ENCODE data around the gene SLC2A9. TPM values are rescaled to one million over a fixed set of nuclear protein-coding genes. Genes with fewer than 3 reads are reported as not detected.

Gene SLC2A9
- total RNA-seq, 2 donors from 2014 or later: 9.1 to 17.5 TPM

DNA sequence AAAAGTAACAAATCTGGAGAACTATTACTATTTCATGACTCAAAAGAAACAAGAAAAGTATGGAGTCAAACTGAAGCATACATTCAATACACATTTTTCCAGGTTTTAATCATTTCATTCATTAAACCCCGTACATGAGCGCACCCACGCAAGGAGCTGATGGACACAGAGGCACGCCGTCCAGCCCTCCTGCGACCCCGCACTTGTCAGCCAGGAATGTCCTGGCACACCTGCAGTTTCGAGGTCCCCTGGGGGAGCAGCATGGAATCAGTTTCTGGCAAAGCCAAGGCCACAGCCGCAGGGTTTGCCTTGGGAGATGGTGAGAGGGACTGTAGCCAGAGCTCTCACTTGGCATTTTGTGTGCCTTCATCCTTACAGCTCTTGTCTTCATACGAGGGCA is 12.8 kb upstream of the SLC2A9 start:
- TF ChIP-seq, protein P1, sequence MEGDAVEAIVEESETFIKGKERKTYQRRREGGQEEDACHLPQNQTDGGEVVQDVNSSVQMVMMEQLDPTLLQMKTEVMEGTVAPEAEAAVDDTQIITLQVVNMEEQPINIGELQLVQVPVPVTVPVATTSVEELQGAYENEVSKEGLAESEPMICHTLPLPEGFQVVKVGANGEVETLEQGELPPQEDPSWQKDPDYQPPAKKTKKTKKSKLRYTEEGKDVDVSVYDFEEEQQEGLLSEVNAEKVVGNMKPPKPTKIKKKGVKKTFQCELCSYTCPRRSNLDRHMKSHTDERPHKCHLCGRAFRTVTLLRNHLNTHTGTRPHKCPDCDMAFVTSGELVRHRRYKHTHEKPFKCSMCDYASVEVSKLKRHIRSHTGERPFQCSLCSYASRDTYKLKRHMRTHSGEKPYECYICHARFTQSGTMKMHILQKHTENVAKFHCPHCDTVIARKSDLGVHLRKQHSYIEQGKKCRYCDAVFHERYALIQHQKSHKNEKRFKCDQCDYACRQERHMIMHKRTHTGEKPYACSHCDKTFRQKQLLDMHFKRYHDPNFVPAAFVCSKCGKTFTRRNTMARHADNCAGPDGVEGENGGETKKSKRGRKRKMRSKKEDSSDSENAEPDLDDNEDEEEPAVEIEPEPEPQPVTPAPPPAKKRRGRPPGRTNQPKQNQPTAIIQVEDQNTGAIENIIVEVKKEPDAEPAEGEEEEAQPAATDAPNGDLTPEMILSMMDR (IDR thresholded peaks at IDR 0.05): no peak
- Histone ChIP-seq H3K4me3 (no peak overlapping the region), H3K4me1 (ENCODE audit: control insufficient read depth in 1 of 2, low read depth in 2 of 2) (peaks cover 16 to 37% of the 10 kb centered on the region in 2 donors), H3K27ac (no peak overlapping the region), H3K9me3 (no peaks in the 10 kb centered on the region), H3K36me3 (no peaks in the 10 kb centered on the region), H3K27me3 (replicated peaks; ENCODE audit: insufficient read depth) (no peaks in the 10 kb centered on the region)
- no peak for DNase-seq (ENCODE audit: low spot score)
- no peak for ATAC-seq (ENCODE audit: insufficient number of reproducible peaks, low FRiP score, low read depth)

DNA sequence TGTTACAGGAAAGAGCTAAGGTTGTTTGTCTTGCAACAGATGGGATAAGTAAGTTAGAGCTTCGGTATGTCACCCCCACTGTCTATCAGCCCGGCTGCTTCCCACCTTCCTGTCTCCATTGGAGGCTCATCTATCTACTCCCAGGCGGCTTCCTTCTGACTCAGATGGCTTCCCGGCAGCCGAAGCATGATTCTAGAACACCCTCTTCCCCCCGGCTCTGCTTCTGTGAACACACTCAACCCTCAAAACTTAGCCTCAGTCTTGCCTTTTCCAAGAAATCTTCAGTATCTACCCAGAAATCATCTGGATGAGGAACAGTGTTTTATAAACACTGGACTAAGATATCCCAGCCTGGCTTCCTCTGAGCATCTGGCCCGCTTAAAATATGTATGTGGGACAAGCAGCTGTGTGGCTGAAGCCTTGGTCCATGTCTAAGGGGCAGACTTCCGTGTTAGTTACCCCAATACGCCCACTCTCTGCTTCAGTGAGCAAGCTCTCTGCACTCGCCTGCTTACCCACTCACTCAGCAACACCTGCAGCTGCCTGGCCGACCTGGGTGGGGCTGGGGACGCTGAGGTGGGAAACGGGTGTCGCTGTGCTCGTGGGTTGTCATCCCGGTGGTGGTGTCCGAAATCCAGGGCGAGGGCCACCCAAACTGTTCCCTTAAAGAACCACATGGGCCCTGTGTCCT is 12.0 kb upstream of the SLC2A9 start:
- peaks cover 16 to 37% of the 10 kb centered on the region in 2 donors for H3K4me1 ChIP-seq (ENCODE audit: control insufficient read depth in 1 of 2, low read depth in 2 of 2)
- no peak overlapping the region for H3K4me3 ChIP-seq
- ATAC-seq (ENCODE audit: insufficient number of reproducible peaks, low FRiP score, low read depth) (no peak), DNase-seq (ENCODE audit: low spot score) (no peak)
- H3K27ac ChIP-seq: no peak overlapping the region
- H3K9me3 ChIP-seq: no peaks in the 10 kb centered on the region
- H3K27me3 ChIP-seq (replicated peaks; ENCODE audit: insufficient read depth): no peaks in the 10 kb centered on the region
- no peaks in the 10 kb centered on the region for H3K36me3 ChIP-seq
- TF ChIP-seq, protein P1 (IDR thresholded peaks at IDR 0.05): no peak

DNA sequence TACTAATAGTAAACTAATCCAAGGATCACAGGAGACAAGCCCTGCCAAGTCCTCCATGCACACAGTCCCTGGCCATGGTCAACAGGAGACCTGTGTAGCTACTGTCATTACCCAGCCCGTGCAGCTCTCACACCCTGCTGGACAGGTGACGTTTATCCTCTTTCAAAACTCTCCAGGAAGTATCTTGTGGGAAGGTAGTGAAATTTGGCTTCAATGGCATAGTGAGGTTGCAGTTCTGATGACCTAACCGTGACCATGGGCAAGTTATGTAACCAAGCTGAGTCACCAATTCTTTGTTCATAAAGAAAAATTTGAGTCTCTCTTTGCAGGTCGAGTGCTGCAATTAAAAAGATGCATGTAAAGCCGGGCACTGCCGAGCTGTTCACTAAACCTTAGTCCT is 11.3 kb upstream of the SLC2A9 start:
- H3K4me1 ChIP-seq (ENCODE audit: control insufficient read depth in 1 of 2, low read depth in 2 of 2): peaks cover 16 to 37% of the 10 kb centered on the region in 2 donors

DNA sequence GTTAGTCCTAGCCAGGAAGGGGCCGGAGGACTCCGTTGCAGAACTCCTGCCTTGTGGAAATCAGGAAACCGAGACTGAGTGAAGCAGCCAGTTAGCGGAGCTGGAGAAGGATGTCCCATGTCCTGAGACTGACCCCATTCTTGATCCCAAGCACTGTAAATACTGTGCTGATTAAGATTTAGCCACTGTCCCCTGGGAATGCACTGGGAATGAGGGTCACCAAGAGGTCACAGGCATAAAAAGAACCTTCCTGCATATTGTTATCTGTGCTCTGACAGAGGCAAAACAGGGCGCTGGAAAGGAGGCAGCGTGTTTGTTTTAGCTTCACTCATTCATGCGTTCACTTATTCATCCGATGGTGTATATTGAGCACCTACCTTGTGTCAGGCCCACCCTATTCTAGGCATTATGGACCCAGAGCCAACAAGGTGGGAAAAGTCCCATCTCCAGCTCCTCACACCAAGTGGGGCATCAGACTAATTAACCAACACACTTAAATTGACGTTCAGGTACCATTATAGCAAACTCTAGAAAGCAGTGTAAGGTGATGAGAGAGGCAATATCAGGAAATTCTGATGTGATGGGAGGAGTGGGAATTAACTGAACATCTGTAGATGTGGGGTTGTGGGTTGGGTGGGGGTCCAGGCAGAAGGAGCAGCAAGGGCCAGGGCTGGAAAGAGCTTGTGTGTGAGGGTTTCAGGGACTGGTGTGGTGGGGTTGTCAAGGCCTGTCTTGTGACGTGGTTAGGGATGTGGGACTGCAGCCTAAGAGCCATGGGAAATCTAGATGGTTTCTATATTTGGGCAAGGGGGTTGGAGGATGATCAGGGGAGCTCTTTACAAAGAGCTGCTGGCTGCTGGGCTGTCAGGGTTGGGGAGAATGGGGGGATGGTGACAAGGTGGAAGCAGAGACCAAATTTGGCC is 10.6 kb upstream of the SLC2A9 start:
- Histone ChIP-seq H3K27ac (no peak overlapping the region), H3K36me3 (no peaks in the 10 kb centered on the region), H3K4me1 (ENCODE audit: control insufficient read depth in 1 of 2, low read depth in 2 of 2) (peaks cover 16 to 37% of the 10 kb centered on the region in 2 donors), H3K4me3 (no peak overlapping the region), H3K9me3 (no peaks in the 10 kb centered on the region), H3K27me3 (replicated peaks; ENCODE audit: insufficient read depth) (no peaks in the 10 kb centered on the region)
- TF ChIP-seq, protein P1 (IDR thresholded peaks at IDR 0.05): no peak
- ATAC-seq (ENCODE audit: insufficient number of reproducible peaks, low FRiP score, low read depth) (no peak), DNase-seq (ENCODE audit: low spot score) (no peak)

More for the DNA sequence above, 11.3 kb upstream of the SLC2A9 start:
- no peaks in the 10 kb centered on the region for H3K36me3 ChIP-seq
- no peaks in the 10 kb centered on the region for H3K9me3 ChIP-seq
- H3K4me3 ChIP-seq: no peak overlapping the region
- peak; percentile 65 for ATAC-seq (ENCODE audit: insufficient number of reproducible peaks, low FRiP score, low read depth)
- TF ChIP-seq, protein P1 (IDR thresholded peaks at IDR 0.05): no peak
- H3K27me3 ChIP-seq (replicated peaks; ENCODE audit: insufficient read depth): no peaks in the 10 kb centered on the region
- H3K27ac ChIP-seq: no peak overlapping the region
- no peak for DNase-seq (ENCODE audit: low spot score)

DNA sequence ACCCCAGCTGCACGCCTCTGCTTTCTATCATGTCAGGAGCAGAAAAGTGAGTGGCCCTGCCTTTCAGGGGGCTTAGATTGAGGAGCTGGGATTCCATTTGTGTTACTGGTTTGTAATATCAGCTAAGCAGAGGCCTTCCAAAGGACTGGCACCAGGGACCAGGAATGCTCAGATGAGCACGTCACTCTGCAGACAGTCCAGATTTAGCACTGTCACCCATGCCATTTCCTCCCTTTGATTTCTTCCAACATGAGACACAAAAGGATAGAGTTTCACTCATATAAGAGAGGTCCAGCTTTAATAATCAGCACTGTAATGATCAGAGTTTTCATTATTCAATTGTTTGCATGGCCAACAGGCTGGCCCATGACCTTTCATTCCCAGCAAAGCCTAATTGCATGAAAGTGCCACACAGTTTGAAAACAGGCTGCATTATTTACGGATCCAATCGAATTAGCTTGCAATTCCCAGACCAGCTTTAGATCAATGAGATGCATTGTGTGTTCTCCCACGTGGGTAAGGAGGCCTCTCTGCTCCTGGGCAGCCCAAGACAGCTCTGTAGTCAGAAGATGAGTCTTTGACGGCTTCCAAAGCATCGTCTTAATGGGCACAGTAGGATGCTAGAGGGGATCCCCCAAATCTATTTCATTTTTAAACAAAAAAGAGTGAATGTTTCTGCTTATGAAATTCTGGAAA is 9.8 kb upstream of the SLC2A9 start:
- no peak overlapping the region for H3K4me3 ChIP-seq
- H3K9me3 ChIP-seq: no peaks in the 10 kb centered on the region
- H3K27ac ChIP-seq: no peak overlapping the region
- no peak for ATAC-seq (ENCODE audit: insufficient number of reproducible peaks, low FRiP score, low read depth)
- peaks cover 16 to 37% of the 10 kb centered on the region in 2 donors for H3K4me1 ChIP-seq (ENCODE audit: control insufficient read depth in 1 of 2, low read depth in 2 of 2)
- no peaks in the 10 kb centered on the region for H3K36me3 ChIP-seq
- no peak for DNase-seq (ENCODE audit: low spot score)
- TF ChIP-seq, protein P1 (IDR thresholded peaks at IDR 0.05): no peak
- no peaks in the 10 kb centered on the region for H3K27me3 ChIP-seq (replicated peaks; ENCODE audit: insufficient read depth)

All from thoracic aorta (tissue), 2 donors.